HG02642 (cell line): ENCODE data around the gene CPN1.
"Not testable (repeated sequence)": the region's sequence is repeated elsewhere in the genome, so short reads cannot be mapped to it uniquely, and the experiment has no call there.

Experiments used
- ATAC-seq: cut with Tn5 transposase; IDR thresholded peaks from one replicate; pipeline ENCODE4 v1.9.1; 2021; ENCODE audit warnings: mild to moderate bottlenecking; ENCODE audit not compliant: unreplicated experiment, poor library complexity

Gene CPN1

GRCh38 chr10:100081075-100082001 lies at the start of gene CPN1:
Gene CPN1 (minus strand): TSS chr10:100081869. CDS start chr10:100081625, 244 bp downstream.
- ATAC-seq = no peak

- no peak for ATAC-seq
Measured at GRCh38 chr10:100130831-100131230, 49.2 kb upstream of the CPN1 start.

- no peak for ATAC-seq
Measured at GRCh38 chr10:100129424-100129823, 47.8 kb upstream of the CPN1 start.

GRCh38 chr10:100128951-100129350 lies 47.3 kb upstream of the CPN1 start:
- ATAC-seq = no peak

GRCh38 chr10:100125335-100125734 lies 43.7 kb upstream of the CPN1 start:
- ATAC-seq = not testable (repeated sequence)

- no peak for ATAC-seq
Measured at GRCh38 chr10:100124097-100124496, 42.4 kb upstream of the CPN1 start.

- no peak for ATAC-seq
Measured at GRCh38 chr10:100122780-100123179, 41.1 kb upstream of the CPN1 start.

- no peak for ATAC-seq
Measured at GRCh38 chr10:100120550-100120949, 38.9 kb upstream of the CPN1 start.

- no peak for ATAC-seq
Measured at GRCh38 chr10:100119726-100120125, 38.1 kb upstream of the CPN1 start.

- no peak for ATAC-seq
Measured at GRCh38 chr10:100114976-100115770, 33.5 kb upstream of the CPN1 start.

- no peak for ATAC-seq
Measured at GRCh38 chr10:100114460-100114859, 32.8 kb upstream of the CPN1 start.

GRCh38 chr10:100109670-100110069 lies 28.0 kb upstream of the CPN1 start:
- ATAC-seq = no peak

GRCh38 chr10:100106865-100107264 lies 25.2 kb upstream of the CPN1 start:
- no peak for ATAC-seq

- ATAC-seq = no peak
Measured at GRCh38 chr10:100104300-100104699, 22.6 kb upstream of the CPN1 start.

- no peak for ATAC-seq
Measured at GRCh38 chr10:100103581-100103980, 21.9 kb upstream of the CPN1 start.

- no peak for ATAC-seq
Measured at GRCh38 chr10:100101192-100102076, 19.8 kb upstream of the CPN1 start.

GRCh38 chr10:100100651-100101184 lies 19.0 kb upstream of the CPN1 start:
- no peak for ATAC-seq

- ATAC-seq = no peak
Measured at GRCh38 chr10:100089241-100089640, 7.6 kb upstream of the CPN1 start.

- not testable (repeated sequence) for ATAC-seq
Measured at GRCh38 chr10:100086708-100087107, 5.0 kb upstream of the CPN1 start.

GRCh38 chr10:100085596-100085995 lies 3.9 kb upstream of the CPN1 start:
- ATAC-seq = no peak
